HFFc6 (cell line): ENCODE data around the gene PRTFDC1. TPM values are rescaled to one million over a fixed set of nuclear protein-coding genes. Genes with fewer than 3 reads are reported as not detected.

Experiments used
- DNase-seq: peaks from one replicate; pipeline ENCODE4 v3.0.0-alpha.2; 2018
- H3K27ac Mint-ChIP-seq: 2 replicates; pipeline ENCODE4 v1.8.0; 2020; ENCODE audit warnings: mild to moderate bottlenecking, mixed read lengths
- H3K27me3 Mint-ChIP-seq: 2 replicates; pipeline ENCODE4 v1.8.0; 2021; ENCODE audit warnings: mild to moderate bottlenecking, moderate library complexity, mixed read lengths; ENCODE audit not compliant: insufficient read depth
- H3K36me3 Mint-ChIP-seq: 2 replicates; pipeline ENCODE4 v1.8.0; 2021; ENCODE audit warnings: low read depth, mixed read lengths
- H3K4me1 Mint-ChIP-seq: 2 replicates; pipeline ENCODE4 v1.8.0; 2020; ENCODE audit warnings: low read depth, mixed read lengths
- H3K4me3 Mint-ChIP-seq: 2 replicates; pipeline ENCODE4 v1.8.0; 2020; ENCODE audit warnings: mild to moderate bottlenecking, moderate library complexity, mixed read lengths
- H3K9me3 Mint-ChIP-seq: 2 replicates; pipeline ENCODE4 v1.8.0; 2020; ENCODE audit warnings: mild to moderate bottlenecking, mixed read lengths
- total RNA-seq, 6 experiments: library from RNA; stranded (reverse); fragmentation: NEBNext Ultra II Directional; extraction: Animal tissue kit (Norgen Biotek cat#: 25700); gene quantifications; 2 replicates in 1 of 6; 3 replicates in 5 of 6; pipeline ENCODE4 v1.2.3, GENCODE V29; 2021
- TF ChIP-seq, protein P1 (sequence below): fragments of 200-600 bp; sonication (generic); IDR thresholded peaks from 2 replicates; pipeline ENCODE4 v1.5.0; 2021; ENCODE audit warnings: antibody characterized with exemption, mild to moderate bottlenecking

Gene PRTFDC1
- total RNA-seq, 6 experiments from 2014 or later: 16.2 to 32.6 (median 29.0) TPM

DNA sequence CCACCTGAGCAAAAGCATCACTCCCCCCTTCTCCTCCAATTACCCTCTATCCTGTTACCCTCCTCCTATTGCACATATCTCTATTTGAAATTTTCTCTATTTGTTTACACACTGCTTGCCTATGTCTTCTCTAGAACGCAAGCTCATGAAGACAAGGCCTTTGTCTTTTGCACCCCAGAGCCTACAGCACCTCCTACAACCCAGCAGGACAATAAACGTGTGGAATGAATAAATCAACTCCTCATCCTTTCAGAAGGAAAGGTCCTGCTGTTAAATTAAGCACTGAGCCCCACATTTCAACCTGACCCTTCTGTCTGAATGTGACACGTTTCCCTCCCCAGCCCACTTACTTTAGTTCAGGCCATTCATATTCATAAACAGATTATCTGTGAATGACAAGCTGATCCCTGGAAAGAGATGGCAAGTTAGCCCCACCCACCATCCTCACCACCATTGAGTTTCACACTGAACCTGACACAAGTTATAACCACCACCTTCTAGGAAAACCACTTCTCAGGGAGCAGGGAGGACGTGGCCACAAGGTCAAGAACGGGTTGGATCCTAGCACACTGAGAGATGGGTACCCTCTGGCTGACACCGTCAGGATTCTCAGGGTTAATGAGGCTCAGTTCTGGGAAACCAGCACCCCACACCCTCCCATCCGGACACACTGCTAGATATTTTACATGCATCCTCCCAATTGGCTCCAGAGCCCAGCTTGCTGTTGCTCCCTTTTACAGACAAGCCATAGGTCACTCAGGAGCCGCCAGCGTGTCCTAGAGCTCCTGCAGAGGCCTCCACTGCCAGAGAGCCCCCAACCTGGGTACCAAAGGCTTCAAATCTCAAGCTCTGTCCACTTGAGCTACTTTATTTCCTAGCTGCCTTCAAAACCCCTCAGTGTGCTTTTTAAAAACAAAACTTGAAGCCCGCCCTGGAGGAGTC is 934 bp downstream of the PRTFDC1 start:
- TF ChIP-seq, protein P1, sequence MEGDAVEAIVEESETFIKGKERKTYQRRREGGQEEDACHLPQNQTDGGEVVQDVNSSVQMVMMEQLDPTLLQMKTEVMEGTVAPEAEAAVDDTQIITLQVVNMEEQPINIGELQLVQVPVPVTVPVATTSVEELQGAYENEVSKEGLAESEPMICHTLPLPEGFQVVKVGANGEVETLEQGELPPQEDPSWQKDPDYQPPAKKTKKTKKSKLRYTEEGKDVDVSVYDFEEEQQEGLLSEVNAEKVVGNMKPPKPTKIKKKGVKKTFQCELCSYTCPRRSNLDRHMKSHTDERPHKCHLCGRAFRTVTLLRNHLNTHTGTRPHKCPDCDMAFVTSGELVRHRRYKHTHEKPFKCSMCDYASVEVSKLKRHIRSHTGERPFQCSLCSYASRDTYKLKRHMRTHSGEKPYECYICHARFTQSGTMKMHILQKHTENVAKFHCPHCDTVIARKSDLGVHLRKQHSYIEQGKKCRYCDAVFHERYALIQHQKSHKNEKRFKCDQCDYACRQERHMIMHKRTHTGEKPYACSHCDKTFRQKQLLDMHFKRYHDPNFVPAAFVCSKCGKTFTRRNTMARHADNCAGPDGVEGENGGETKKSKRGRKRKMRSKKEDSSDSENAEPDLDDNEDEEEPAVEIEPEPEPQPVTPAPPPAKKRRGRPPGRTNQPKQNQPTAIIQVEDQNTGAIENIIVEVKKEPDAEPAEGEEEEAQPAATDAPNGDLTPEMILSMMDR: no peak
- Mint-ChIP-seq H3K27me3 (no peaks in the 10 kb centered on the region; the same call in 1 of the 2 replicates), H3K27ac (peak overlapping the region; percentile 93), H3K4me1 (peaks cover 54% of the 10 kb centered on the region), H3K36me3 (peaks cover 4% of the 10 kb centered on the region; the same call in 1 of the 2 replicates), H3K9me3 (no peaks in the 10 kb centered on the region), H3K4me3 (peak overlapping the region; percentile 84)
- peak; percentile 23 for DNase-seq

DNA sequence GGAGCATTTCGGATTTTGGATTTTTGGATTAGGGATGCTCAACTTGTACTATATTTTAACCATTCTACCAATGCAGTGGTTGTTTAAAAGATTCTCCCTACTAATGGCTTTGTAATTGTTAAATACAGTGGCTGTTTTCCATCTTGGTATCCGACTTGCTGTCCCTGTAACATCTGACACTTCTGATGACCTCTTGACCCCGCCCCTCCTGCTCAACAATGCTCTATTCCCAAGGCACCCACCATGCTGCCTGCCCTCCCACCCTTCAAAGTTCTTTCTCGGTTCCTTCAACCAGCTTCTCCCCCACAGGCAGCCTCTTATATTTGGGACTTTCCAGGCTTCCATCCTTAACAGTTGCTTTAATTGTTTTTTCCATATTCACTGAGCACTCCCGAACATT is 2.0 kb downstream of the PRTFDC1 start:
- no peak for DNase-seq
- Mint-ChIP-seq H3K36me3 (peaks cover 4% of the 10 kb centered on the region; the same call in 1 of the 2 replicates), H3K4me3 (no peak overlapping the region)

DNA sequence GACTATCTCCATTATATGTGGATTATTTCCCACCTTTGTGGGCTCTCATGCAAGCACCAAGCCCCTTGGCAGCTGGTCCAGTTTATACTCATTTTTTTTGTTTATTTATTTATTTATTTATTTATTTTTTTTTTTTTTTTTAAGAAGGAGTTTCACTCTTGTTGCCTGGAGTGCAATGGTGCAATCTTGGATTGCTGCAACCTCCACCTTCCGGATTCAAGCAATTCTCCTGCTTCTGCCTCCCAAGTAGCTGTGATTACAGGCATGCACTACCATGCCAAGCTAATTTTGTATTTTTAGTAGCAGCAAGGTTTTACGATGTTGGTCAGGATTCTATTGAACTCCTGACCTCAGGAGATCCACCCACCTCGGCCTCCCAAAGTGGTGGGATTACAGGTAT is 2.8 kb downstream of the PRTFDC1 start:
- H3K4me1 Mint-ChIP-seq: peaks cover 53% of the 10 kb centered on the region
- peaks cover 4% of the 10 kb centered on the region; the same call in 1 of the 2 replicates for H3K36me3 Mint-ChIP-seq
- H3K27ac Mint-ChIP-seq: no peak overlapping the region
- TF ChIP-seq, protein P1: no peak
- no peak for DNase-seq
- H3K27me3 Mint-ChIP-seq: no peaks in the 10 kb centered on the region; the same call in 1 of the 2 replicates
- no peaks in the 10 kb centered on the region for H3K9me3 Mint-ChIP-seq
- no peak overlapping the region for H3K4me3 Mint-ChIP-seq

More for the DNA sequence above, 2.0 kb downstream of the PRTFDC1 start:
- Mint-ChIP-seq H3K27me3 (no peaks in the 10 kb centered on the region; the same call in 1 of the 2 replicates), H3K4me1 (peaks cover 53% of the 10 kb centered on the region), H3K27ac (no peak overlapping the region), H3K9me3 (no peaks in the 10 kb centered on the region)
- TF ChIP-seq, protein P1: no peak

DNA sequence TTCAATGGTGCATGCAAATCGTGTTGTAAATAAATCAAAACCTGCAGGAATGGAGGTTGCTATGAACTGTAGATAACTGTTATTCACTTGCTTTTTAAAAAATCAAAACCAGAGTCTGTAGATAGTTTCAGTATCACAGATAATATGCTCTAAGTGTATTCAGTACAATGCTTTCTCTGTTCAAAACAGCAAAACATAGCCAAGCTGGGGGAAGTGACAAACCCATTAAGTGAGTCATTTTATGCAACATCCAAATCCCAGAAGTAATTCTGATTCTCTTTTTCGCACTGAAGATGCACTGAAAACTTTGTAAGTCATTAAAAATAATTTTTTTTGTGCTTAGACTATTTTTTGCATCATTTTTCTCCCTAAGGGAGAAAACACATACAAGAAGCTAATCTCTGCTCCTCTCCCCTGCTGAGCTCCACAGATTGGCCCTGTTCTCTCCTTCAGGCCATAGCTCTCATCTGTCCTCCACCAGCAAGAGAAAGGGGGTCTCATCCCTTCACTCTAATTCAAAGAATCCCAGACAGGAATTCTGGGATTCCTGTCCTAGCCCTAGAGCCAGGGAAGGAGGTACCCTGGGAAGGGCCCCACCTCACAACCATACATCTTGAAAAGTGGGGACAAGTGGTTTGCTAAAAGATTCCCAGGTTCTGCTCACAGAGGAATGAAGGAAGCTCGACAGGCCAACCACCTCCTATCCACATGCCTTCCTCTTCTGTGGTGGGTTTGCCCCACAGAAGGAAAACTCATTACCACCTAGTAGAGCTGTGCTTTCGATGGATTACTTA is 4.9 kb downstream of the PRTFDC1 start:
- TF ChIP-seq, protein P1: no peak
- H3K4me3 Mint-ChIP-seq: peak overlapping the region; percentile 34; the same call in 1 of the 2 replicates
- H3K4me1 Mint-ChIP-seq: peaks cover 38% of the 10 kb centered on the region
- H3K36me3 Mint-ChIP-seq: peaks cover 4% of the 10 kb centered on the region; the same call in 1 of the 2 replicates
- H3K27ac Mint-ChIP-seq: peak overlapping the region; percentile 60
- DNase-seq: no peak
- H3K9me3 Mint-ChIP-seq: no peaks in the 10 kb centered on the region
- no peaks in the 10 kb centered on the region; the same call in 1 of the 2 replicates for H3K27me3 Mint-ChIP-seq

DNA sequence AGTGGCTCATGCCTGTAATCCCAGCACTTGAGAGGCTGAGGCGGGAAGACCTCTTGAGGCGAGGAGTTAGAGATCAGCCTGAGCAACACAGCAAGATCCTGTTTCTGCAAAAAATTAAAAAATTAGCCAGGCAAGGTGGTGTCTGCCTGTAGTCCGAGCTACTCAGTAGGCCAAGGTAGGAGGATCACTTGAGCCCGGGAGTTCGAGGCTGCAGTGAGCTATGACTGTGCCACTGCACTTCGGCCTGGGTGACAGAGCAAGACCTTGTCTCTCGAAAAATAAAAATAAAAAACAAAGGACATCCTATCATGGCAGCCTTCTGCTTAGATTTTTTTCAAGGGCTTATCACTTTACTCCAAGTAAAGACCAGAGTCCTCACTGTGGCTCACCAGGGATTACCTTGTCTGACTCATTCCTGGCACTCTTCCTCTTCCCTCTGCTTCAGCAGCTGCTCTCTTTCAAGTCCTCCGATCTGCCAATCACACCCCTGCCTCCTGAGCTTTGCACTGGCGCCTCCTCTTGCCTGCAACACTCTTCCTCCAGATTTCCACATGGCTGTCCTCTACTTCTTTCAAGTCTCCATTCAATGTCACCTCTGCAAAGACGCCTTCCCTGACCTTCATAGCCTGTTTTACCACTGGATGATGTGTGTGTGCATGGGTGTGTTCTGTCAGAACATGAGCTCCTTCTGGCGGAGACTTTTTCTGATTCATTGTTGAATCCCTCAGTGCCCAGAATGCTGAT is 7.7 kb downstream of the PRTFDC1 start:
- no peaks in the 10 kb centered on the region for H3K27me3 Mint-ChIP-seq
- no peaks in the 10 kb centered on the region for H3K9me3 Mint-ChIP-seq
- no peaks in the 10 kb centered on the region for H3K36me3 Mint-ChIP-seq
- H3K27ac Mint-ChIP-seq: no peak overlapping the region
- DNase-seq: peak; percentile 46
- no peak overlapping the region for H3K4me3 Mint-ChIP-seq
- TF ChIP-seq, protein P1: peak; percentile 20; the same call in 1 of the 2 replicates
- H3K4me1 Mint-ChIP-seq: peaks cover 25% of the 10 kb centered on the region
